ENCODE data around the gene ADD3.

Gene ADD3

GRCh38 chr10:110020265-110020664, 12.5 kb downstream of the ADD3 start:
- DNase-seq (ENCODE audit: low read depth in 2 of 2): no peak
- TF ChIP-seq CTCF (IDR thresholded peaks at IDR 0.05; ENCODE audit: low read depth, low read length): no peak
- H3K4me3 ChIP-seq (replicated peaks in 1 of 2; ENCODE audit: low read depth in 2 of 2, low read length in 2 of 2): no peak overlapping the region

GRCh38 chr10:110022716-110023504, 15.1 kb downstream of the ADD3 start:
- no peak overlapping the region for H3K4me3 ChIP-seq (replicated peaks in 1 of 2; ENCODE audit: low read depth in 2 of 2, low read length in 2 of 2)
- no peak for DNase-seq (ENCODE audit: low read depth in 2 of 2)
- TF ChIP-seq CTCF (IDR thresholded peaks at IDR 0.05; ENCODE audit: low read depth, low read length): no peak

- no peak overlapping the region for H3K4me3 ChIP-seq (replicated peaks in 1 of 2; ENCODE audit: low read depth in 2 of 2, low read length in 2 of 2)
- TF ChIP-seq CTCF (IDR thresholded peaks at IDR 0.05; ENCODE audit: low read depth, low read length): no peak
- no peak for DNase-seq (ENCODE audit: low read depth in 2 of 2)
Observed at GRCh38 chr10:110023785-110024465, 16.1 kb downstream of the ADD3 start.

GRCh38 chr10:110029450-110029849, 21.7 kb downstream of the ADD3 start:
- no peak overlapping the region for H3K4me3 ChIP-seq (replicated peaks in 1 of 2; ENCODE audit: low read depth in 2 of 2, low read length in 2 of 2)
- no peak for TF ChIP-seq CTCF (IDR thresholded peaks at IDR 0.05; ENCODE audit: low read depth, low read length)
- DNase-seq (ENCODE audit: low read depth in 2 of 2): peak in 1 of 2 donors; percentile 47

GRCh38 chr10:110032801-110033700, 25.3 kb downstream of the ADD3 start:
- no peak overlapping the region for H3K4me3 ChIP-seq (replicated peaks in 1 of 2; ENCODE audit: low read depth in 2 of 2, low read length in 2 of 2)
- TF ChIP-seq CTCF (IDR thresholded peaks at IDR 0.05; ENCODE audit: low read depth, low read length): no peak
- DNase-seq (ENCODE audit: low read depth in 2 of 2): peak in 1 of 2 donors; percentile 71

- H3K4me3 ChIP-seq (replicated peaks in 1 of 2; ENCODE audit: low read depth in 2 of 2, low read length in 2 of 2): no peak overlapping the region
- DNase-seq (ENCODE audit: low read depth in 2 of 2): no peak
- TF ChIP-seq CTCF (IDR thresholded peaks at IDR 0.05; ENCODE audit: low read depth, low read length): no peak
Observed at GRCh38 chr10:110033701-110034235, 26.0 kb downstream of the ADD3 start.

All from cardiac fibroblast (primary cell).